ENCODE measurements around the gene RASGRP1. TPM values are rescaled to one million over a fixed set of nuclear protein-coding genes. Genes with fewer than 3 reads are reported as not detected.

Gene RASGRP1
- total RNA-seq, 1 donor from 2014 or later: 3.5 TPM

DNA sequence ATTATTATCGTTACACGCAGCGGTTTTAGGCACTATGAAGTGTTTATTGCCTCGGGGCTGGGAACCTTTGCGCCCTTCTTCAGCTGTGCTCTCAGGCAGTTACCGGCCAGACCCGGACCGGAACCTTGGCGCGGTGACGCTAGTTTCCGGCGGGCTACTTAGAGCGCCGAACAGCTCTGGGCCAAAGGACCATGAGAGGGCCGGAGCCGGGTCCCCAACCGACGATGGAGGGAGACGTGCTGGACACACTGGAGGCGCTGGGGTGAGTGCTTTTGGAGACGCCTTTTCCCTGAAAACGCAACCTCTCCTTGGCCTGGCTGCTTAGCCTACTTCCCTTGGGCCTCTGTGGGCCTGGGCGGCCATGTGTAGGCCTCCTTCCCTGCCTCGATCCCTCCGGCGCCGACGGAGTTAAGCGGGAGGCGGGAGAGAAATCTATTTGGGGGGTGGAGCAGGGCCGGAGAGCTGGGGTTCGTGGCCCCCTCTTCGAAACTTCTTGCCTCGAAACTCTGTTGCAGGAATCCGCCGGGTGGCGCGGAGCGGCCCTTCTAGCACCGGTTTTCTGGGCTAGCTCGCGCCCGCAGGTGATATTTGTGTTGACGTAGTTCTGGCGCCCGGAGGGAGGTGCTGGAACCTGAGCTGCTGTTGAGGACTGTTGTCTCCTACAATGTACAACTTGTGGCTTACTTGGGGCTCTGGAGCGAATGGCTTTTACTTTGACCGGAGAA, 110.5 kb downstream of the RASGRP1 start, which contains the start of gene FAM98B:
Gene FAM98B (plus strand): TSS at position 157 of the 725 bp plus-strand sequence. CDS start 35 bp downstream, at position 192.
- H3K4me3 ChIP-seq (ENCODE audit: low read depth, low read length): peak within 1 kb of the TSS; percentile 81
- TF ChIP-seq, protein P1, sequence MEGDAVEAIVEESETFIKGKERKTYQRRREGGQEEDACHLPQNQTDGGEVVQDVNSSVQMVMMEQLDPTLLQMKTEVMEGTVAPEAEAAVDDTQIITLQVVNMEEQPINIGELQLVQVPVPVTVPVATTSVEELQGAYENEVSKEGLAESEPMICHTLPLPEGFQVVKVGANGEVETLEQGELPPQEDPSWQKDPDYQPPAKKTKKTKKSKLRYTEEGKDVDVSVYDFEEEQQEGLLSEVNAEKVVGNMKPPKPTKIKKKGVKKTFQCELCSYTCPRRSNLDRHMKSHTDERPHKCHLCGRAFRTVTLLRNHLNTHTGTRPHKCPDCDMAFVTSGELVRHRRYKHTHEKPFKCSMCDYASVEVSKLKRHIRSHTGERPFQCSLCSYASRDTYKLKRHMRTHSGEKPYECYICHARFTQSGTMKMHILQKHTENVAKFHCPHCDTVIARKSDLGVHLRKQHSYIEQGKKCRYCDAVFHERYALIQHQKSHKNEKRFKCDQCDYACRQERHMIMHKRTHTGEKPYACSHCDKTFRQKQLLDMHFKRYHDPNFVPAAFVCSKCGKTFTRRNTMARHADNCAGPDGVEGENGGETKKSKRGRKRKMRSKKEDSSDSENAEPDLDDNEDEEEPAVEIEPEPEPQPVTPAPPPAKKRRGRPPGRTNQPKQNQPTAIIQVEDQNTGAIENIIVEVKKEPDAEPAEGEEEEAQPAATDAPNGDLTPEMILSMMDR (conservative IDR thresholded peaks at IDR 0.05; ENCODE audit: low read depth, low read length): peak; percentile 15
- peak; percentile 32 for DNase-seq (ENCODE audit: low read depth)

DNA sequence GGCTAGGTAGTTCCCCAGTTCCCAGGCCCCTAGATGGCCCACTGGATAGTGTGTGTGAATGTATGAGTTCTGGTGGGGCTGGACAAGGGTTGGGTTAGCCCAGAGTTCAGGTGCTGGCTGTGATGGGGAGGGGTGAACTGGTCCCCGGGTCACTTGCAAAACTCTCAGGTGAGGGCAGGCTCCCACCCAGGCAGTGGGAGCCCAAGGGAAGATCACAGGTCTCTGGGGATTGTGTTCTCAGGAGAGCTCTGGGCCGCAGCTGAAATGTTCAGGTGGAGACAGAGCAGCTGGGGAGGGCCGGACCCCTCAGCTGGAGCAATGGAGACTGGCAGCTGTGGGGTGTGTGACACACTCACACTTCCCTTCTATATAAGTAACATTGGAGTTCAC, 123.5 kb downstream of the RASGRP1 start:
- no peak overlapping the region for H3K4me3 ChIP-seq (ENCODE audit: low read depth, low read length)
- TF ChIP-seq, protein P1 (conservative IDR thresholded peaks at IDR 0.05; ENCODE audit: low read depth, low read length): no peak
- DNase-seq (ENCODE audit: low read depth): no peak

- no peak for DNase-seq (ENCODE audit: low read depth)
- H3K4me3 ChIP-seq (ENCODE audit: low read depth, low read length): no peak overlapping the region
- TF ChIP-seq, protein P1 (conservative IDR thresholded peaks at IDR 0.05; ENCODE audit: low read depth, low read length): peak; percentile 99
Measured at GRCh38 chr15:38440353-38441129, 124.1 kb downstream of the RASGRP1 start.

Other genes starting within 250 kb of the RASGRP1 start
- gene FAM98B, start 110.7 kb downstream of the RASGRP1 start, total RNA-seq: 7.3 and 7.8 TPM in 2 replicates

Measured in epithelial cell of proximal tubule (primary cell).